Subcutaneous adipose tissue (tissue), 4 donors: ENCODE measurements around the gene ELMO1. TPM values are rescaled to one million over a fixed set of nuclear protein-coding genes. Genes with fewer than 3 reads are reported as not detected.

Experiments used
- total RNA-seq, 4 donors: library from RNA; depleted of rRNA; stranded (reverse); fragments of >200 nt; gene quantifications; one replicate each; pipeline ENCODE4 v1.1.0, GENCODE V29; 2016
- TF ChIP-seq, protein P1 (sequence below): fragments of 450-650 bp; IDR thresholded peaks from one replicate; pipeline ENCODE4 v1.5.1; 2016; ENCODE audit warnings: low read depth, mild to moderate bottlenecking, control low read depth, antibody characterized with exemption, moderate library complexity

ELMO1 gene
- total RNA-seq, 4 donors from 2014 or later, result 97.1 to 129 (median 126) TPM

DNA sequence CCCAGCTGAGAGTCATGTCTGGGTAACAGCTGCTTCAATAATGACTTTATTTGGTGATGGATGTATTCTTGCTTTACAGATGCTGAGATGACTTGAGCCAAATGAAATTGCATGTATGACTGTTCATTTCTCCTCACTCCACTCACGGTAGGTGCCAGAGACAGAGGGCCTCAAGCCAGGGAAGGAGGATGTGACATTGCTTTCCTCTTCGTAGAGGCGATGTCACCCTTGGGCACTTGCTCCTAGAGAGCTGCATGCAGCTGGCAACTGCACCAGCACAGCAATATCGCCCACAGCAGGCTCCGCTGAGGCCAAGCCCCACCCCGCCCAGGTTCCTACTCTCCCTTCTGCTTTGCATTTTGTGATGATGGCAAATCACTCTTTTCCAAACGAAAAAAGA is 607.8 kb downstream of the ELMO1 start:
- TF ChIP-seq, protein P1, sequence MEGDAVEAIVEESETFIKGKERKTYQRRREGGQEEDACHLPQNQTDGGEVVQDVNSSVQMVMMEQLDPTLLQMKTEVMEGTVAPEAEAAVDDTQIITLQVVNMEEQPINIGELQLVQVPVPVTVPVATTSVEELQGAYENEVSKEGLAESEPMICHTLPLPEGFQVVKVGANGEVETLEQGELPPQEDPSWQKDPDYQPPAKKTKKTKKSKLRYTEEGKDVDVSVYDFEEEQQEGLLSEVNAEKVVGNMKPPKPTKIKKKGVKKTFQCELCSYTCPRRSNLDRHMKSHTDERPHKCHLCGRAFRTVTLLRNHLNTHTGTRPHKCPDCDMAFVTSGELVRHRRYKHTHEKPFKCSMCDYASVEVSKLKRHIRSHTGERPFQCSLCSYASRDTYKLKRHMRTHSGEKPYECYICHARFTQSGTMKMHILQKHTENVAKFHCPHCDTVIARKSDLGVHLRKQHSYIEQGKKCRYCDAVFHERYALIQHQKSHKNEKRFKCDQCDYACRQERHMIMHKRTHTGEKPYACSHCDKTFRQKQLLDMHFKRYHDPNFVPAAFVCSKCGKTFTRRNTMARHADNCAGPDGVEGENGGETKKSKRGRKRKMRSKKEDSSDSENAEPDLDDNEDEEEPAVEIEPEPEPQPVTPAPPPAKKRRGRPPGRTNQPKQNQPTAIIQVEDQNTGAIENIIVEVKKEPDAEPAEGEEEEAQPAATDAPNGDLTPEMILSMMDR, result no peak

DNA sequence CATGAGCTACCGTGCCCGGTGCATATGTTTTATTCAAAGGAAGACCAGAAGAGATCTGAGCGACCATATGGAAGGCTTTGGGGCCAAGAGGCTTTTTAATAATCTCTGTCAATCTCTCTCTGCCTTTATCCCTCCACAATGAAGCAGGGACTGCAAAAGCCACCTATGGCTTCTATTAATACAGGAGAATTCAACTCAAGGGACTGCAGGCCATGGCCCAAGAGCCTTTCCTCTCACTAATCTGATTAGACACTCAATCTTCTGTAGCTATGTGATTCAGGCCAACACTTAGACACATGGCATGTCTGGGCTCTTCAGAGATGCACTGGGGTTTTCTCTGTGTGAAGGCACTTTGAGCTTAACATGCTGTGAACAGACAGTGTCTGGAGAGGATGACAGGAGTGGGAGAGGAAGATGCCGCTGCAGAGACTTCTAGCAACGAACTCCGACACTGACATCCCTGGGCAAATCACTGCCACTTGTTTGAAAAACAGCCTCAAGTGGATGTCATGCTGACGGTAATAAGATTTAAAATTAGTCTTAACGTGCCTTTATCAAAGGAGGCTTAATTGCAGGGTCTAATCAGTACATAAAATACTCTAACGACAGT is 609.9 kb downstream of the ELMO1 start:
- TF ChIP-seq, protein P1, result no peak

DNA sequence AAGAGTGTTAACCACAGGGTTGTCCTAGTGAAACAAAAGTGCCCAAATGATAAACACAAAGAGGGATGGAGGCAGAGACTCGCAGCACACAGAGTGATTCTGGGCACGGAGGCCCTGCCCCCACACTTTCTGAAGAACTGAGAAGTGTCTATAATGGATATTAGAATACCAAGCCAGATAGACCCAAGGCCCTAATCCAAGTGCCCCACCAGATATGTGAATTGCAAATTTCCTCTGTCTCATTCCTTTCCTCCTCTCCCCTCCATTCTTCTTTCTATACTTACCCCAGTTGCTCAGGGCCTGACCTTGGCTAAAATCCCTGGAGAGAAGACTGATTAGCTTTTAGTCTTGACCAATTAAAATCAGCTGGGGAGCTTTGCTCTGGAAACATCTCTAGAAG is 617.6 kb downstream of the ELMO1 start:
- TF ChIP-seq, protein P1, result no peak

DNA sequence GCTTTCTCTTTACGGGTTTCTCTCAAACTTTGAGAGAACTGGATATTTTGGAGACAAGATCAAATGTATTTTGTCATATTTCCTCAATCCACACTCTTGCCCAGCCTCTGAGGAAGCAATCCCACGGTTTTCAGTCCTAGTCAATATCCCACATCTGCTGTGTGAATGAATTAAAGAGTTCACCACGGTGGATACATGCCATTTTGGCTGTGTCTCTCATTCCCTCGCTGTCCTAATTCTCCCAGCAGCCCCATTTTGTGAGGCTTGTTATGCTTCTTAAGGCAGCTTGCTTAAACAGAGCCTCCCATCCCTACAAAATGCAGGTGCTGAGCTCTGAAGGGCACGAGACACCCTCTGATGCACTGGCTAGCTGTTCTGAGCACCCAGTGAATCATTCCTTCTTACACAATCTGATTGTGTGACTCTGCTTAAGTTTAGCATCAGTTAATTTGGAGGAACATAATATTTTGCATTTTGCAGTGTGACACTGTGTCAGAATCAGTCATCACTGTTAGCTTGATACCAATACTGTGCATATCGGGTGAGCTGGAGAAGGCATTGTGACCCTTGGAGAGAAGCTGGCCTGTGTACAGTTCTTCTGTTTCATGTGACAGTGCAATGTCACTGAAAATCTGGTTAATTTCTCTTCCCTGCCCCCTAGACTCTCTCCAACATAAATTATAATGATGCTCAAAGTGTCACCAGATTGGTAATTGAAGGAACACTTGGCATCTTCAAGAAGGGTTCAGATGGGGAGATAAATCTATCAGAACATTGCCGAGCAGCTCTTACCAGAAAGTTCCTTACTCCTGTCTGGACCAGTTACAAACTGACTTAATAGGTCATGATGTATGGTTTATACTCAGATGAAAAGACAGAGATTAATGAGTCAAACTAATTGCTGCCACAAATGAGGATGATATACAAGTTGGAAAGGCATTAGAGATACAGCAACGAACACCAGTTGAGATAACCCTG is 620.6 kb downstream of the ELMO1 start:
- TF ChIP-seq, protein P1, result no peak

DNA sequence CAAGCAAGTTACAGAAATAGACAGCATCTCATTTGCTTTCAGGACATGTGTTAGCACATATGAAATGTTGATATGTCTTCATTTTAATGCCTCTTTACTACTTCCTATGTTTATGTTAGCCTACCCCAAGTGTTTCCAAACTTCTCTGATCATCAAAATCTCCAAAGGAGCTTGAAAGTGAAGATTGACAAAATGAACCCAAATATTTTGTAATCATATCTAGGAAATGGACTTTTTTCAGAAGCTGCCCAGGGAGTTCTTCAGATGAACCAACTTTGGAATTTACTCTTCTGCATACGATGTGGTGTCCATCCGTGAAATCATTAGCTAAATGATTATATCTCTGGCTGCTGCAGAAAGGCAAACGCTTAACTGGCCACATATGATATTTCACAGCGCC is 623.2 kb downstream of the ELMO1 start:
- TF ChIP-seq, protein P1, result no peak

DNA sequence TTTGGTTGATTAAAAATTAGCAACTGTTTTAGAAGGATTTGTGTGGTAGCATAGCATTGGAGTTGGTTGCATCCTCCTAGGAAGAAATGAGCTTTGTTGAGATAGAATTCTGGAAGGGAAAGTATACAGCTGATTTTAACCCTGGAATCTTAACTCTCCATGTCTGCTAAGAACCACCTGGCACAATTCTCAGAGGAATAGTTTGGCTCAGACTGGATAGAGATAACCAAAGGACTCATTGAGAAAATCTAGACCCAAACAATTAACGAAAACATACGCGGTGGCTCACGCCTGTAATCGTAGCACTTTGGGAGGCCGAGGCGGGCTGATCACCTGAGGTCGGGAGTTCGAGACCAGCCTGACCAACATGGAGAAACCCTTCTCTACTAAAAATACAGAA is 625.3 kb downstream of the ELMO1 start:
- TF ChIP-seq, protein P1, result no peak

DNA sequence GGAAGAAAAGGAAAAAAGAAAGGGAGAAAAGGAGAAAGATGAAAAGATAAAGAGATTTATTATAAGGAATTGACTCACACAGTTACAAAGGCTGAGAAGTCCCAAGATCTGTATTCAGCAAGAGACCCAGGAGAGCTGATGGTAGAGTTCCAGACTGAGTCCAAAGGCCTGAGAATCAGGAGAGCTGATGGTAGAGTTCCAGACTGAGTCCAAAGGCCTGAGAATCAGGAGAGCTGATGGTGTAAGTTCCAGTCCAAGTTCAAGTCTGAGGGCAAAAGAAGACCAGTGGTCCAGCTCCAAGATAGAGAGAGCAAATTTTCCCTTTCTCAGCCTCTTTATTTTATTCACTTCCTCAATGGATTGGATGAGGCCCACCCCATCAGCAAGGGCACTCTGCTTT is 627.0 kb downstream of the ELMO1 start:
- TF ChIP-seq, protein P1, result no peak
